GM12891 (cell line): ENCODE results near the gene CYTH4.

Source experiments
- DNase-seq: peaks from one replicate; pipeline ENCODE4 v3.0.0; 2011; ENCODE audit warnings: low spot score; ENCODE audit not compliant: insufficient read length
- FAIRE-seq: peaks from 2 replicates; lab custom pipeline; 2011; peaks lifted over from hg19 to GRCh38; lab: Jason Lieb, UNC
- PAX5 ChIP-seq: IDR thresholded peaks from 2 replicates; pipeline ENCODE4 v1.6.1; 2011; ENCODE audit warnings: low read length, moderate library complexity, mild to moderate bottlenecking; ENCODE audit not compliant: insufficient read depth, severe bottlenecking
- POLR2A ChIP-seq: IDR thresholded peaks from 2 replicates; pipeline ENCODE4 v1.6.1; 2011; ENCODE audit warnings: low read depth, low read length, control low read depth
- POLR2AphosphoS5 ChIP-seq: IDR thresholded peaks from 2 replicates; pipeline ENCODE4 v1.6.1; 2011; ENCODE audit warnings: low read depth, low read length, control low read depth
- POU2F2 ChIP-seq: IDR thresholded peaks from 2 replicates; pipeline ENCODE4 v1.6.1; 2011; ENCODE audit warnings: low read depth, mild to moderate bottlenecking, control low read depth, low read length, moderate library complexity
- SPI1 ChIP-seq: IDR thresholded peaks from 2 replicates; pipeline ENCODE4 v1.6.1; 2011; ENCODE audit warnings: low read depth, low read length, control low read depth
- TAF1 ChIP-seq: IDR thresholded peaks from 2 replicates; pipeline ENCODE4 v1.6.1; 2011; ENCODE audit warnings: low read depth, low read length, control low read depth

The CYTH4 gene

GRCh38 chr22:37281195-37281594 is 1.1 kb upstream of the CYTH4 start:
- FAIRE-seq (peak; percentile 13), DNase-seq (no peak)
- TF ChIP-seq TAF1 = no peak

GRCh38 chr22:37281646-37282384 is 493 bp upstream of the CYTH4 start:
- no peak for DNase-seq
- TF ChIP-seq POU2F2 (no peak), TAF1 (no peak), POLR2A (no peak)
- no peak for FAIRE-seq

DNA sequence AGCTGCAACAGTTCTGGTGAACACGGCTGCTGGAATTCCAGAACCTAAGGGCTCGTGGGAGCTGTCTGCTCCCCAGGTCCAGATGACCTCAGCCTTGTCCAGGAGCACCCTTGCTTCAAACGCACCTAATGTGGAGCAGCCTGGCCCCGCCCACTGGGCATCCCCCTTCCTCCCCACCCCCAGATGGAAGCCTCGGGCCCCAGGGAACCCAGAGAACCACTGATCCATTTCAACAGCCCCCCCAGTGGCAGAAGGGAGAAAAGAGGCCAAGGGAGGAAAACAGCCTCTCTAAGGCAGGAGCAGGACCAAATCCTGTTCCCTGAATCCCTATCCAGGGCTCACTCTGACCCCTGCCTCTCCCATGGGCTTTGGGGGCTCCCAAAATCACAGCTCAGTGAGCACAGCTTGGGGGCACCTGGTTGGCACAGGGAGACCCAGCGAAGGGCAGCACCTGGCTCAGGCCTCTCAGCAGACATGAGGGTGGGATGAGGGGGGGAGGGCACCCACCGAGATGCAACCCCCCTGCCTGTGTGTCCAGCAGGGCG is 1.2 kb downstream of the CYTH4 start:
- no peak for DNase-seq
- no peak for TF ChIP-seq POU2F2
- TF ChIP-seq SPI1 = no peak
- no peak for TF ChIP-seq TAF1
- TF ChIP-seq POLR2A = no peak
- no peak for TF ChIP-seq PAX5
- no peak for TF ChIP-seq POLR2AphosphoS5
- FAIRE-seq = no peak

DNA sequence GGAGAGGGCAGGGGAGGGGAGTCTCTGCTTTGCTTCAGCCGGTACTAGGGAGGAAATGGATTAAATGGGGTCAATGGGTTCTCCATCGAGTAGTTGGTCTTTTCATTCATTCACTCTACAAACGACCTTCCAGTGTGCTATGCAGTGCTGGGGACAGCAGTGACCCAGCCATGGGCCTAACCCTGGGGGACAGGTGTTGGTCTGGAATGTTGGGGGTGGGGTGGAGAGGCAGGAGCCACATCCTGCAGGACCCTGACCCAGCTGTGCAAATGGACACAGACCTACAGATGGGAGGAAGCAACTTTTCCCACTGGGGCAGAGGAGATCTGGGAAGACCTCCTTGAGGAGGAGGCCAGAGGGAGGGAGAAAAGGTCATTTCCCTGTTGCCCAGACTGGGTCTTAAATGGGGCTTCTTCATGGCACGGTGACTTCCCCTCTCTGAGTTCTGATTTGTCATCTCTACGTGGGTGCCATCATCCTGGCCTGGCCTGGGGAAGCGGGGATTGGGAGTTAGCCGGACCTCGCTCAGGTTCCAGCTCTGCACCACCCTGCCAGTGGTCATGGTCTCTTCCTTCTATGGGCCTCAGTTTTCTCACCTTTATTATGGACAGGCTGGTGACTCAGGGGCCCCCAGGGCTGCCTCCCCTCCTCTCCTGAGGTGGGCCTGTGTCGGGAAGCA is 2.0 kb downstream of the CYTH4 start:
- DNase-seq (no peak), FAIRE-seq (peak; percentile 92)
- TF ChIP-seq TAF1 = no peak
- TF ChIP-seq POU2F2 = no peak
- no peak for TF ChIP-seq POLR2A
- no peak for TF ChIP-seq POLR2AphosphoS5

- FAIRE-seq (no peak), DNase-seq (peak; percentile 74)
- TF ChIP-seq SPI1 (peak; percentile 94), PAX5 (no peak)
These were observed 2.6 kb downstream of the CYTH4 start for GRCh38 chr22:37284805-37285355.

DNA sequence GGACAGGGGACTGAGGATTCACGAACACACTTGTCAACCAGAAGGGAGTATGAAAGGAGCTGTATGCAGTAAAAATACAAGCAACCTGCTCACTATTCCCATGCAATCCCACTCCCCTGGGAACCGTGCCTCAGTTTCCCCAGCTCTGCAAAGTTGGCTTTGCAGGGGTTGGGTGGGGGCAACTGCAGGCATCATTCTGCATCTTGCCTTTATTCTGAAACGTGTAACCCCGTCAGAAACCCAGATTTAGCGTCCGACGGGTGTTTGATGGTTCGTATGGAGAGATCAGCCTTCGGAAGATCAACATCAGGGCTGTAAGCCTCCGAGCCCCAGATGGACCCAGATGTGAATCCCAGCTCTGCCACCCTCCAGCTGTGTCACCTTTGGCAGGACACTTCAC is 3.6 kb downstream of the CYTH4 start:
- DNase-seq = no peak

DNA sequence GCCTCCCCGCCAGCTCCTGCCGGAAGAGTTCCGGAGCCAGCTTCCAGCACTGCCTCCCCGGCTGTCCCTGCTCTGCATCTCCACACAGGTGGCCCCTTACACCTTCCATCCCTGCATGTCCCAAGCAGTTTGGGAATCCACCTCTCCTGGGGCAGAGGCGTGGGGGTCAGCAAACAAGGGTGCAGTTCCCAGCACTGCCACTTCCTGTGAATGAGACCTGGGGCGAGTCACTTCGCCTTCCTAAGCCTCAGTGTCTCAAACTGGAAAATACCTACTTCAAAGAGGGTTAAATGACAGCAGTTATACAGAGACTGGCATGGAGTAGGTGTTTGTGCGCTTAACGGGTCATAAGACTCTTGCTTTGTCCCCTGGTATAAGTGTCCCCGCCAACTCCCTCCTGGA is 5.2 kb downstream of the CYTH4 start:
- no peak for DNase-seq
- TF ChIP-seq POLR2AphosphoS5 (no peak), POU2F2 (no peak), SPI1 (no peak), TAF1 (no peak), PAX5 (no peak)
- FAIRE-seq = no peak

More for the DNA sequence above, 3.6 kb downstream of the CYTH4 start:
- TF ChIP-seq POLR2AphosphoS5 (no peak), PAX5 (no peak), TAF1 (no peak), POU2F2 (no peak), SPI1 (no peak), POLR2A (no peak)
- no peak for FAIRE-seq

GRCh38 chr22:37288521-37288920 is 6.2 kb downstream of the CYTH4 start:
- no peak for DNase-seq
- no peak for FAIRE-seq
- no peak for TF ChIP-seq PAX5
- TF ChIP-seq SPI1 = no peak
- no peak for TF ChIP-seq POU2F2
- TF ChIP-seq POLR2A = no peak
- no peak for TF ChIP-seq TAF1
- TF ChIP-seq POLR2AphosphoS5 = no peak

DNA sequence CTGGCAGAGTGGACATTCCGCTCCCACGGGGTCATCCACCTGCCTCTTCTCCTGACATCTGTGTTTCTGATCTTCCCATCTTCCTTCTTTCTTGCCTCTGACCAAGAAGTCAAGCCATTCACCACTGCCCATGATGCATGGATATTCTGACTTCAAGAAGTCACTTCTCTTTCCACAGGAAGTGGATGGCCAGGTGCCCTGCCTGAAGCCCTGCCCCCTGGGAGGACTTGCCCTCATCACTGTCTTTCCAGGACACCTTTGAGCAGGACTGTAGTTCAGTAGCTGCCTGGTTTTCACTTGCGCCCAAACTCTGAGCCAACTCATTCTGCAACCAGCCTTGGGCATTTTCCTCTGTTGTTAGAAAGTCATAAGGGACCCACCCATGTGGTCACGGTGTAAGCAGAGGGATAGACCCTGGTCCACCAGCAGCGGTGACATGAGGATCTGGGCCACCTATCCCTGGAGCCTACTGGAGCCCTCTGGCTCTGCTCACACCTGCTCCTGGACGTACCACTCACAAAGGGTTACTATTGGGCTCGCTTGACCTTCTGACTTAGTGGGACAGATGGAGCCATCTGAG is 6.9 kb downstream of the CYTH4 start:
- DNase-seq (no peak), FAIRE-seq (no peak)
- TF ChIP-seq SPI1 (no peak), TAF1 (no peak), POLR2A (no peak), POLR2AphosphoS5 (no peak), PAX5 (no peak), POU2F2 (no peak)

GRCh38 chr22:37290737-37291136 is 8.4 kb downstream of the CYTH4 start:
- TF ChIP-seq TAF1 = no peak
- TF ChIP-seq POLR2A = no peak
- no peak for TF ChIP-seq PAX5
- TF ChIP-seq POLR2AphosphoS5 = no peak
- TF ChIP-seq POU2F2 = no peak
- no peak for TF ChIP-seq SPI1
- no peak for DNase-seq
- no peak for FAIRE-seq
